Immature natural killer cell (primary cell): ENCODE results near the gene LENEP. TPM values are rescaled to one million over a fixed set of nuclear protein-coding genes. Genes with fewer than 3 reads are reported as not detected.

Experiments
- DNase-seq, 3 donors: peaks; one replicate each; pipeline ENCODE4 v3.0.0; 2022; ENCODE audit warnings: mixed read lengths in 1 of 3
- H3K27ac Mint-ChIP-seq, 6 donors: one replicate each; pipeline ENCODE4 v1.8.0; 2020; ENCODE audit warnings: mixed read lengths in 6 of 6, mild to moderate bottlenecking in 5 of 6, inconsistent platforms in 4 of 6, moderate library complexity in 3 of 6
- H3K27me3 Mint-ChIP-seq, 3 donors: one replicate each; pipeline ENCODE4 v1.8.0; 2020 to 2021; ENCODE audit warnings: low read depth in 3 of 3, mild to moderate bottlenecking in 3 of 3, mixed read lengths in 3 of 3, moderate library complexity in 3 of 3, inconsistent platforms in 1 of 3
- H3K36me3 Mint-ChIP-seq, 3 donors: one replicate each; pipeline ENCODE4 v1.8.0; 2020; ENCODE audit warnings: mixed read lengths in 3 of 3, inconsistent platforms in 2 of 3, mild to moderate bottlenecking in 2 of 3
- H3K4me1 Mint-ChIP-seq, 2 donors: one replicate each; pipeline ENCODE4 v1.8.0; 2020; ENCODE audit warnings: inconsistent platforms in 2 of 2, mild to moderate bottlenecking in 2 of 2, mixed read lengths in 2 of 2, moderate library complexity in 1 of 2
- H3K4me3 Mint-ChIP-seq, 5 donors: one replicate each; pipeline ENCODE4 v1.8.0; 2020; ENCODE audit warnings: mild to moderate bottlenecking in 5 of 5, mixed read lengths in 5 of 5, inconsistent platforms in 3 of 5, moderate library complexity in 3 of 5
- H3K9me3 Mint-ChIP-seq, 6 donors: one replicate each; pipeline ENCODE4 v1.8.0; 2020; ENCODE audit warnings: mild to moderate bottlenecking in 6 of 6, mixed read lengths in 6 of 6, inconsistent platforms in 4 of 6, moderate library complexity in 3 of 6
- polyA plus RNA-seq, 3 donors: library from polyadenylated mRNA; unstranded; fragments of 300-500 nt; fragmentation: Illumina TruSeq; gene quantifications; one replicate each; pipeline ENCODE4 v1.2.3, GENCODE V29; 2021

Gene LENEP
- not detected for polyA plus RNA-seq

GRCh38 chr1:154993572-154994268, at the start of gene LENEP:
LENEP (plus strand) TSS chr1:154993586; CDS start chr1:154993608, 22 bp downstream.
- H3K36me3 Mint-ChIP-seq = peaks cover 0 to 9% (median 3%) of the 10 kb centered on the region in 3 donors
- H3K27ac Mint-ChIP-seq = no peak within 1 kb of the TSS
- DNase-seq = no peak
- H3K27me3 Mint-ChIP-seq = peaks cover 0 to 6% (median 2%) of the 10 kb centered on the region in 3 donors
- H3K4me1 Mint-ChIP-seq = peaks cover 10 to 13% of the 10 kb centered on the region in 2 donors
- no peaks in the 10 kb centered on the region for H3K9me3 Mint-ChIP-seq
- no peak within 1 kb of the TSS for H3K4me3 Mint-ChIP-seq

GRCh38 chr1:154943649-154944400, 49.6 kb upstream of the LENEP start:
- DNase-seq = no peak
- Mint-ChIP-seq H3K4me1 (peaks cover 11 to 12% of the 10 kb centered on the region in 2 donors), H3K36me3 (peaks cover 3 to 9% (median 3%) of the 10 kb centered on the region in 3 donors), H3K27me3 (peaks cover 0 to 7% (median 0%) of the 10 kb centered on the region in 3 donors), H3K4me3 (no peak overlapping the region), H3K27ac (peak overlapping the region; percentile 37 to 76 (median 57)), H3K9me3 (no peaks in the 10 kb centered on the region)

- no peak overlapping the region for H3K4me3 Mint-ChIP-seq
- DNase-seq = no peak
Observed at GRCh38 chr1:154944401-154945159, 48.8 kb upstream of the LENEP start.

GRCh38 chr1:154945160-154945961, 48.0 kb upstream of the LENEP start:
- no peak for DNase-seq
- Mint-ChIP-seq H3K36me3 (peaks cover 3 to 10% (median 7%) of the 10 kb centered on the region in 3 donors), H3K4me1 (peaks cover 6 to 9% of the 10 kb centered on the region in 2 donors), H3K4me3 (no peak overlapping the region), H3K9me3 (no peaks in the 10 kb centered on the region), H3K27ac (no peak overlapping the region), H3K27me3 (peaks cover 0 to 7% (median 0%) of the 10 kb centered on the region in 3 donors)

More at GRCh38 chr1:154944401-154945159, 48.8 kb upstream of the LENEP start:
- H3K4me1 Mint-ChIP-seq = peaks cover 6 to 9% of the 10 kb centered on the region in 2 donors
- peak overlapping the region in 2 of 6 donors; percentile 60 to 71 for H3K27ac Mint-ChIP-seq
- H3K9me3 Mint-ChIP-seq = no peaks in the 10 kb centered on the region
- peaks cover 3 to 10% (median 7%) of the 10 kb centered on the region in 3 donors for H3K36me3 Mint-ChIP-seq
- peaks cover 0 to 7% (median 0%) of the 10 kb centered on the region in 3 donors for H3K27me3 Mint-ChIP-seq

- Mint-ChIP-seq H3K9me3 (no peaks in the 10 kb centered on the region), H3K4me3 (no peak overlapping the region), H3K27me3 (peaks cover 0 to 7% (median 3%) of the 10 kb centered on the region in 3 donors), H3K4me1 (peaks cover 12 to 13% of the 10 kb centered on the region in 2 donors), H3K36me3 (peaks cover 3 to 14% (median 7%) of the 10 kb centered on the region in 3 donors), H3K27ac (peak overlapping the region in 1 of 6 donors; percentile 62)
- no peak for DNase-seq
Observed at GRCh38 chr1:154945962-154946850, 47.2 kb upstream of the LENEP start.

GRCh38 chr1:154948079-154948478, 45.3 kb upstream of the LENEP start:
- H3K27me3 Mint-ChIP-seq = peaks cover 2 to 5% (median 3%) of the 10 kb centered on the region in 3 donors
- peaks cover 22 to 25% of the 10 kb centered on the region in 2 donors for H3K4me1 Mint-ChIP-seq
- H3K4me3 Mint-ChIP-seq = no peak overlapping the region
- no peak for DNase-seq
- peaks cover 3 to 14% (median 7%) of the 10 kb centered on the region in 3 donors for H3K36me3 Mint-ChIP-seq
- no peaks in the 10 kb centered on the region for H3K9me3 Mint-ChIP-seq
- H3K27ac Mint-ChIP-seq = no peak overlapping the region

- Mint-ChIP-seq H3K27me3 (peaks cover 10 to 15% (median 13%) of the 10 kb centered on the region in 3 donors), H3K27ac (peak overlapping the region; percentile 29 to 92 (median 81)), H3K4me3 (peak overlapping the region in 2 of 5 donors; percentile 10 to 54), H3K36me3 (peaks cover 3 to 10% (median 7%) of the 10 kb centered on the region in 3 donors), H3K9me3 (no peaks in the 10 kb centered on the region), H3K4me1 (peaks cover 57 to 61% of the 10 kb centered on the region in 2 donors)
- no peak for DNase-seq
Observed at GRCh38 chr1:154951901-154952657, 41.3 kb upstream of the LENEP start.

GRCh38 chr1:154952664-154953063, 40.7 kb upstream of the LENEP start:
- H3K4me3 Mint-ChIP-seq = peak overlapping the region in 2 of 5 donors; percentile 8 to 52
- no peaks in the 10 kb centered on the region for H3K9me3 Mint-ChIP-seq
- peak overlapping the region; percentile 47 to 92 (median 80) for H3K27ac Mint-ChIP-seq
- peaks cover 3 to 10% (median 7%) of the 10 kb centered on the region in 3 donors for H3K36me3 Mint-ChIP-seq
- H3K4me1 Mint-ChIP-seq = peaks cover 61 to 64% of the 10 kb centered on the region in 2 donors
- peaks cover 12 to 15% (median 13%) of the 10 kb centered on the region in 3 donors for H3K27me3 Mint-ChIP-seq
- no peak for DNase-seq

- DNase-seq = no peak
- peaks cover 11 to 15% (median 13%) of the 10 kb centered on the region in 3 donors for H3K27me3 Mint-ChIP-seq
- no peaks in the 10 kb centered on the region for H3K9me3 Mint-ChIP-seq
- H3K4me1 Mint-ChIP-seq = peaks cover 63 to 64% of the 10 kb centered on the region in 2 donors
- peaks cover 1 to 7% (median 6%) of the 10 kb centered on the region in 3 donors for H3K36me3 Mint-ChIP-seq
- H3K4me3 Mint-ChIP-seq = peak overlapping the region in 4 of 5 donors; percentile 12 to 97 (median 64)
- H3K27ac Mint-ChIP-seq = peak overlapping the region; percentile 64 to 100 (median 98)
Observed at GRCh38 chr1:154953611-154954038, 39.8 kb upstream of the LENEP start.

GRCh38 chr1:154954541-154954940, 38.8 kb upstream of the LENEP start:
- H3K27me3 Mint-ChIP-seq = peaks cover 9 to 15% (median 13%) of the 10 kb centered on the region in 3 donors
- H3K27ac Mint-ChIP-seq = peak overlapping the region; percentile 92 to 100 (median 98)
- no peaks in the 10 kb centered on the region for H3K9me3 Mint-ChIP-seq
- peaks cover 0 to 4% (median 0%) of the 10 kb centered on the region in 3 donors for H3K36me3 Mint-ChIP-seq
- no peak for DNase-seq
- peak overlapping the region; percentile 93 to 97 (median 95) for H3K4me3 Mint-ChIP-seq
- peaks cover 63 to 64% of the 10 kb centered on the region in 2 donors for H3K4me1 Mint-ChIP-seq

- peaks cover 0 to 4% (median 0%) of the 10 kb centered on the region in 3 donors for H3K36me3 Mint-ChIP-seq
- H3K27ac Mint-ChIP-seq = peak overlapping the region; percentile 92 to 100 (median 98)
- H3K4me1 Mint-ChIP-seq = peaks cover 65% of the 10 kb centered on the region in 2 donors
- no peaks in the 10 kb centered on the region for H3K9me3 Mint-ChIP-seq
- H3K27me3 Mint-ChIP-seq = peaks cover 9 to 15% (median 13%) of the 10 kb centered on the region in 3 donors
- peak overlapping the region; percentile 93 to 97 (median 95) for H3K4me3 Mint-ChIP-seq
- peak; percentile 83 to 90 (median 87) for DNase-seq
Observed at GRCh38 chr1:154955039-154955717, 38.2 kb upstream of the LENEP start.
